RWPE2 (cell line): ENCODE data around the gene VGF.
"Not testable (repeated sequence)": the region's sequence is repeated elsewhere in the genome, so short reads cannot be mapped to it uniquely, and the experiment has no call there.

Experiments
- ATAC-seq: fragments of 200-7000 bp; cut with Tn5 transposase; 3 replicates; pipeline ENCODE4 v1.9.1; 2021; ENCODE audit warnings: low read depth
- DNase-seq: peaks from one replicate; pipeline ENCODE4 v3.0.0-alpha.2; 2020; ENCODE audit warnings: low spot score
- H3K27ac ChIP-seq: fragments of 450-650 bp; 2 replicates; pipeline ENCODE4 v1.5.1; 2017; ENCODE audit warnings: mild to moderate bottlenecking; ENCODE audit not compliant: poor library complexity, severe bottlenecking
- H3K27me3 ChIP-seq: fragments of 250-450 bp; sonication (Bioruptor Pico); 2 replicates; pipeline ENCODE4 v1.5.1; 2021; ENCODE audit warnings: mild to moderate bottlenecking, moderate library complexity; ENCODE audit not compliant: insufficient read depth, poor library complexity, severe bottlenecking
- H3K36me3 ChIP-seq: fragments of 250-450 bp; sonication (Bioruptor Pico); 2 replicates; pipeline ENCODE4 v1.5.1; 2020; ENCODE audit warnings: low read depth, mild to moderate bottlenecking, moderate library complexity
- H3K4me1 ChIP-seq: fragments of 250-450 bp; sonication (Bioruptor Pico); 2 replicates; pipeline ENCODE4 v1.5.1; 2021; ENCODE audit warnings: mild to moderate bottlenecking, moderate library complexity; ENCODE audit not compliant: insufficient read depth, poor library complexity, severe bottlenecking
- H3K4me3 ChIP-seq: fragments of 250-450 bp; sonication (Bioruptor Pico); 2 replicates; pipeline ENCODE4 v1.5.1; 2021; ENCODE audit warnings: mild to moderate bottlenecking, moderate library complexity; ENCODE audit not compliant: severe bottlenecking
- H3K9me3 ChIP-seq: fragments of 250-450 bp; sonication (Bioruptor Pico); 2 replicates; pipeline ENCODE4 v1.5.1; 2021; ENCODE audit warnings: mild to moderate bottlenecking, moderate library complexity; ENCODE audit not compliant: severe bottlenecking
- TF ChIP-seq, protein P1 (sequence below): fragments of 450-650 bp; IDR thresholded peaks from one replicate; pipeline ENCODE4 v1.5.1; 2017; ENCODE audit warnings: mild to moderate bottlenecking, moderate library complexity; ENCODE audit not compliant: poor library complexity, severe bottlenecking

Gene VGF

DNA sequence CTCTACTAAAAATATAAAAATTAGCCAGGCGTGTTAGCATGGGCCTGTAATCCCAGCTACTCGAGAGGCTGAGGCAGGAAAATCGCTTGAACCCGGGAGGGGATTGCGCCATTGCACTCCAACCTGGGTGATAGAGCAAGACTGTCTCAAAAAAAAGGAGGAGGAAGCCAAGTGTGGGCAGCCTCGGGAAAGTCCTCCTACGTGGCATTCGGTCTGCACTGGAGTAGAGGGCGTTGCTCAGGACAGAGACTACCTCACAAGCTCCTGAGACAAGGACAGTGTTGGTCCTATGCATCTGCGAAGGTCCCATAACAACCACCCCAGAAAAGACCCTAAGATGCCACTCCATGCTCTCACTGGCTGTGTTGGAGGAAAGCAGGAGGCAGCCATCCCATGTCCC is 48.5 kb downstream of the VGF start:
- peak overlapping the region; percentile 89 for H3K27ac ChIP-seq
- H3K36me3 ChIP-seq: no peaks in the 10 kb centered on the region
- ATAC-seq (no peak), DNase-seq (no peak)
- TF ChIP-seq, protein P1, sequence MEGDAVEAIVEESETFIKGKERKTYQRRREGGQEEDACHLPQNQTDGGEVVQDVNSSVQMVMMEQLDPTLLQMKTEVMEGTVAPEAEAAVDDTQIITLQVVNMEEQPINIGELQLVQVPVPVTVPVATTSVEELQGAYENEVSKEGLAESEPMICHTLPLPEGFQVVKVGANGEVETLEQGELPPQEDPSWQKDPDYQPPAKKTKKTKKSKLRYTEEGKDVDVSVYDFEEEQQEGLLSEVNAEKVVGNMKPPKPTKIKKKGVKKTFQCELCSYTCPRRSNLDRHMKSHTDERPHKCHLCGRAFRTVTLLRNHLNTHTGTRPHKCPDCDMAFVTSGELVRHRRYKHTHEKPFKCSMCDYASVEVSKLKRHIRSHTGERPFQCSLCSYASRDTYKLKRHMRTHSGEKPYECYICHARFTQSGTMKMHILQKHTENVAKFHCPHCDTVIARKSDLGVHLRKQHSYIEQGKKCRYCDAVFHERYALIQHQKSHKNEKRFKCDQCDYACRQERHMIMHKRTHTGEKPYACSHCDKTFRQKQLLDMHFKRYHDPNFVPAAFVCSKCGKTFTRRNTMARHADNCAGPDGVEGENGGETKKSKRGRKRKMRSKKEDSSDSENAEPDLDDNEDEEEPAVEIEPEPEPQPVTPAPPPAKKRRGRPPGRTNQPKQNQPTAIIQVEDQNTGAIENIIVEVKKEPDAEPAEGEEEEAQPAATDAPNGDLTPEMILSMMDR: no peak
- no peaks in the 10 kb centered on the region for H3K27me3 ChIP-seq
- H3K9me3 ChIP-seq: no peaks in the 10 kb centered on the region
- peaks cover 13% of the 10 kb centered on the region for H3K4me1 ChIP-seq
- H3K4me3 ChIP-seq: no peak overlapping the region

DNA sequence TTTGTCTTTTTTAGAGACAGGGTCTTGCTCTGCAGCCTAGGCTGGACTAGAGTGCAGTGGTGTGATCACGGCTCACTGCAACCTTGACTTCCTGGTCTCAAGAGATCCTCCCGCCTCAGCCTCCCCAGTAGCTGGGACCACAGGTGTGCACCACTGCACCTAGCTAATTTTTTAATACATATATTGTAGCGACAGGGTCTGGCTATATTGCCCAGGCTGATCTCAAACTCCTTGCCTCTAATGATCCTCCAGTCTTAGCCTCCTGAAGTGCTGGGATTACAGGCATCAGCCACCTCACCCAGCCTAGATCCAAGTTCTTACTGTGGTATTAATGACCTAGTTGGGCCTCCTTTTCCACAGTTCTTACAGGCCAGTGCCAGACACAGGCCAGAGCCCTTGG is 50.2 kb downstream of the VGF start:
- DNase-seq (no peak), ATAC-seq (no peak)
- Histone ChIP-seq H3K4me1 (peaks cover 9% of the 10 kb centered on the region), H3K4me3 (no peak overlapping the region), H3K27me3 (no peaks in the 10 kb centered on the region), H3K27ac (peak overlapping the region; percentile 89), H3K9me3 (no peaks in the 10 kb centered on the region), H3K36me3 (no peaks in the 10 kb centered on the region)
- TF ChIP-seq, protein P1: no peak

DNA sequence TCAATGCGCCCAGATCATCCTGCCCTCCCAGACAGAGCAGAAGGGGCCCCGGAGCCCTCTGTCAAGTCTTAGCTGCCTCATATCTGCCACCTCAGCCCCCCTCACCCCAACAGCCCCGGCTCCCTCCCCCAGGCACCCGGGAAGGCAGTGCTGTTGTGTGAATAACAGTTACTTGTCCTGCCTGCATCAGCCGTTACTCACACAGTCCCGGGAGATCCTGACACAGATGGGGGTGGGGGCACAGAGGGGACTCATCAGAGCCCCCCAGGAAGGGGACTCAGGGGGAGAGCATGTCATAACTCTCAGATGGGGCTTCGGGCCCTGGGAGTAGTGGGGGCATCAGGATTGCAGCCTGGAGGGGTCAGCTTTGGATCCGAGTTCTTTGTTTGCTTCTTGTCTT is 50.9 kb downstream of the VGF start:
- no peaks in the 10 kb centered on the region for H3K36me3 ChIP-seq
- DNase-seq: no peak
- H3K4me1 ChIP-seq: peaks cover 12% of the 10 kb centered on the region
- H3K27me3 ChIP-seq: no peaks in the 10 kb centered on the region
- peak overlapping the region; percentile 89 for H3K27ac ChIP-seq
- TF ChIP-seq, protein P1: no peak
- peak; percentile 51 for ATAC-seq
- no peaks in the 10 kb centered on the region for H3K9me3 ChIP-seq
- H3K4me3 ChIP-seq: no peak overlapping the region

DNA sequence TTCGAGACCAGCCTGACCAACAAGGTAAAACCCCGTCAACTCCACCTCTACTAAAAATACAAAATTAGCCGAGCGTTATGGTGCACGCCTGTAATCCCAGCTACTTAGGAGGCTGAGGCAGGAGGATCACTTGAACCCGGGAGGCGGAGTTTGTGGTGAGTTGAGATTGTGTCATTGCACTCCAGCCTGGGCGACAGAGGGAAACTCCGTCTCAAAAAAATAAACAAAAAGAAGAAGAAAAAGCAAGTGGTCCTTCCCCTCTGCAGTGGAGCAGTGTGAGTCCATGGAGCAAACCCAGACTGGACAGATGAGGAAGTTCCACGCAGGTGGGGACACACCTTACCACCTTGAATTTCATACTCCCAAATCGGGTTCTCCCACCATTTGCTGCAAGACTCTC is 51.5 kb downstream of the VGF start:
- H3K27ac ChIP-seq: peak overlapping the region; percentile 89

DNA sequence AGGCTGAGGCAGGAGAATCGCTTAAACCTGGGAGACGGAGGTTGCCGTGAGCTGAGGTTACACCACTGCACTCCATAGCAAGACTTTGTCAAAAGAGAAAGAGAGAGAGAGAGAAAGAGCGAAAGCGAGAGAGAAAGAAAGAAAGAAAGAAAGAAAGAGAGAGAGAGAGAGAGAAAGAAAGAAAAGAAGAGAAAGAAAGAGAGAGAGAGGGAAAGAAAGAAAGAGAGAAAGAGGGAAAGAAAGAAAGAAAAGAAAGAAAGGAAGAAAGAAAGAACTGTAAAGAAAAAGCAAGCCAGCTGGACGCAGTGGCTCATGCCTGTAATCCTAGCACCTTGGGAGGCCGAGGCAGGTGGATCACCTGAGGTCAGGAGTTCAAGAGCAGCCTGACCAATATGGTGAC is 52.2 kb downstream of the VGF start:
- not testable (repeated sequence) for H3K27me3 ChIP-seq, H3K9me3 ChIP-seq, ATAC-seq, DNase-seq, H3K36me3 ChIP-seq, H3K4me3 ChIP-seq
- H3K4me1 ChIP-seq: peaks cover 21% of the 10 kb centered on the region
- peak overlapping the region; percentile 85 for H3K27ac ChIP-seq

More for the DNA sequence above, 51.5 kb downstream of the VGF start:
- TF ChIP-seq, protein P1: no peak
- H3K4me3 ChIP-seq: no peak overlapping the region
- ATAC-seq: no peak
- no peak for DNase-seq
- H3K9me3 ChIP-seq: no peaks in the 10 kb centered on the region
- H3K4me1 ChIP-seq: peaks cover 18% of the 10 kb centered on the region
- no peaks in the 10 kb centered on the region for H3K27me3 ChIP-seq
- H3K36me3 ChIP-seq: no peaks in the 10 kb centered on the region
